Measurements from ENCODE around the gene FAM107A.

- TF ChIP-seq CTCF (conservative IDR thresholded peaks at IDR 0.05) (no peak), ZFX (IDR thresholded peaks at IDR 0.05) (no peak)
These were observed 10.0 kb downstream of the FAM107A start for GRCh38 chr3:58567251-58567515.
